Activated T-cell treated with anti-CD3 and anti-CD28 coated beads, Interleukin-2, amount 50 U/mL, for 72 hours (primary cell): ENCODE measurements around the gene OR2V1. TPM values are rescaled to one million over a fixed set of nuclear protein-coding genes. Genes with fewer than 3 reads are reported as not detected.
"Not testable (repeated sequence)": the region's sequence is repeated elsewhere in the genome, so short reads cannot be mapped to it uniquely, and the experiment has no call there.

Experiments used
- ATAC-seq, 2 donors: fragments of 150-1000 bp; cut with Tn5 transposase; replicated peaks in 1 of 2; 2 replicates each; pipeline ENCODE4 v1.10.0; 2021; ENCODE audit warnings: moderate library complexity in 2 of 2, mild to moderate bottlenecking in 1 of 2
- DNase-seq, 2 donors: peaks; one replicate each; pipeline ENCODE4 v3.0.0; 2021 to 2022; ENCODE audit warnings: mixed read lengths in 1 of 2
- H3K27ac Mint-ChIP-seq: one replicate; pipeline ENCODE4 v1.8.0; 2022; ENCODE audit warnings: mild to moderate bottlenecking, moderate library complexity, mixed read lengths
- H3K27me3 Mint-ChIP-seq: one replicate; pipeline ENCODE4 v1.8.0; 2022; ENCODE audit warnings: low read depth, mixed read lengths
- H3K36me3 Mint-ChIP-seq, 2 donors: one replicate each; pipeline ENCODE4 v1.8.0; 2022; ENCODE audit warnings: mixed read lengths in 2 of 2, mild to moderate bottlenecking in 1 of 2; ENCODE audit not compliant: insufficient read depth in 2 of 2
- H3K4me1 Mint-ChIP-seq: one replicate; pipeline ENCODE4 v1.8.0; 2022; ENCODE audit warnings: low read depth, mixed read lengths
- H3K4me3 Mint-ChIP-seq, 2 donors: one replicate each; pipeline ENCODE4 v1.8.0; 2022; ENCODE audit warnings: mild to moderate bottlenecking in 2 of 2, mixed read lengths in 2 of 2, moderate library complexity in 2 of 2
- H3K9me3 Mint-ChIP-seq, 2 donors: one replicate each; pipeline ENCODE4 v1.8.0; 2022; ENCODE audit warnings: mixed read lengths in 2 of 2
- total RNA-seq, 2 donors: library from RNA; stranded (reverse); gene quantifications; one replicate each; pipeline ENCODE4 v1.2.3, GENCODE V29; 2022

OR2V1 gene
- total RNA-seq, 2 donors from 2014 or later, result not detected

GRCh38 chr5:181151146-181151545 is 20.2 kb upstream of the OR2V1 start:
- no peak overlapping the region for H3K4me3 Mint-ChIP-seq
- H3K27ac Mint-ChIP-seq, result no peak overlapping the region
- H3K4me1 Mint-ChIP-seq, result peaks cover 33% of the 10 kb centered on the region
- DNase-seq (no peak), ATAC-seq (no peak)
- H3K27me3 Mint-ChIP-seq, result peaks cover 42% of the 10 kb centered on the region
- peaks cover 3 to 4% of the 10 kb centered on the region in 2 donors for H3K9me3 Mint-ChIP-seq
- H3K36me3 Mint-ChIP-seq, result peaks cover 0 to 2% of the 10 kb centered on the region in 2 donors

GRCh38 chr5:181149806-181150733 is 19.1 kb upstream of the OR2V1 start:
- Mint-ChIP-seq H3K9me3 (peaks cover 2 to 4% of the 10 kb centered on the region in 2 donors), H3K4me1 (peaks cover 25% of the 10 kb centered on the region), H3K27ac (no peak overlapping the region), H3K4me3 (no peak overlapping the region), H3K36me3 (peaks cover 1 to 2% of the 10 kb centered on the region in 2 donors), H3K27me3 (peaks cover 42% of the 10 kb centered on the region)
- no peak for DNase-seq
- no peak for ATAC-seq

DNA sequence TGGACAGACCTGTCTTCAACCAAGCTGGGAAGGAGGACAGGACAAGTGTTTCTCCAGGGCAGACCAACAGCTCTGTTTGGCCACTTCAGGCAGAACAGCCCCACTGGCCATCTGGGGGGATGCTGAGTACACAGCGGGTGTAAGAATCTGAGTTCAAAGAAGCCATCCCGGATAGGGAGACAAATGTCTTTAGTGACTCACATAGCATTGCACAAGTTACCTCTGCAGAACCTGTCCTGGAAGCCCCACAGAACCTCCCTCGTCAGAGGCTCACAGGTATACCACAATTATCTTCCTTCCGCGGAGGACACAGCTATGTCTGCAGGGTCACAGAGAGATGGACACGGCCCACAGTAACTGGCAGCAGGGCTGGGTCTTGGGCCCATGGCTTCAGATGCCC is 18.4 kb upstream of the OR2V1 start:
- ATAC-seq, result no peak

DNA sequence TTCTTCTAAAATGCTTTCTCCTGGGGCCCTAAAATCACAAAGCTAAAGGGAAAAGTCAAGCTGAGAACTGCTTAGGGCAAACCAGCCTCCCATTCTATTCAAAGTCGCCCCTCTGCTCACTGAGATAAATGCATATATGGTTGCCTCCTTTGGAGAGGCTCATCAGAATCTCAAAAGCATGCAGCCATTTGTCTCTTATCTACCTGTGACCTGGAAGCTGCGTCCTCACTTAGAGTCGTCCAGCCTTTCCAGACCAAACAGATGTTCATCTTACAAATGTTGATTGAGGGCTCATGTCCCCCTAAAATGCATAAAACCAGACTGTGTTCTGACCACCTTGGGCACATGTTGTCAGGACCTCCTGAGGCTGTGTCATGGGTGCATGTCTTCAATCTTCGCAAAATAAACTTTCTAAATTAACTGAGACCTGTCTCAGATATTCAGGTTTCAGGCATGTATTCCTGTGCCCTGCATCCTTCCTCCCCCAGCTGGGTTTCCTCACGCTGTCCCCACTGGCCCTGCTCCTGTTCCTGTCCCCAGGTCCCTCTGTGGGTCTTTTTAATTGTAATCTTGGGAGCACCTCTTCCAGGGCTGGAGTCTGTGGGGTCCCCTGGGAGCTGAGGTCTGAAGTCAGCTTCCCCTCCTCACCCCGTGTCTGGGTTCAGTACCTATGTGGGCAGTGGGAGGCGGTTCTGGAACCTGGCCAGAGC is 16.1 kb upstream of the OR2V1 start, which contains the start of gene OR2V2:
OR2V2 (plus strand) TSS at position 660 of the 710 bp plus-strand sequence. CDS start 7,357 bp downstream, outside the sequence.
- not testable (repeated sequence) for H3K4me3 Mint-ChIP-seq, H3K9me3 Mint-ChIP-seq, ATAC-seq, H3K36me3 Mint-ChIP-seq, DNase-seq, H3K27ac Mint-ChIP-seq, H3K4me1 Mint-ChIP-seq
- peaks cover 47% of the 10 kb centered on the region for H3K27me3 Mint-ChIP-seq

More for the DNA sequence above, 18.4 kb upstream of the OR2V1 start:
- peaks cover 18% of the 10 kb centered on the region for H3K4me1 Mint-ChIP-seq
- H3K4me3 Mint-ChIP-seq, result no peak overlapping the region
- H3K27me3 Mint-ChIP-seq, result peaks cover 42% of the 10 kb centered on the region
- H3K9me3 Mint-ChIP-seq, result peaks cover 0 to 2% of the 10 kb centered on the region in 2 donors
- H3K36me3 Mint-ChIP-seq, result peaks cover 0 to 2% of the 10 kb centered on the region in 2 donors
- no peak for DNase-seq
- H3K27ac Mint-ChIP-seq, result no peak overlapping the region

- Mint-ChIP-seq H3K27me3 (peaks cover 51% of the 10 kb centered on the region), H3K27ac (no peak overlapping the region), H3K9me3 (peaks cover 0 to 3% of the 10 kb centered on the region in 2 donors), H3K4me3 (no peak overlapping the region), H3K4me1 (no peaks in the 10 kb centered on the region), H3K36me3 (peaks cover 0 to 2% of the 10 kb centered on the region in 2 donors)
- no peak for DNase-seq
- ATAC-seq, result no peak
These were observed 14.2 kb upstream of the OR2V1 start for GRCh38 chr5:181145133-181145532.

DNA sequence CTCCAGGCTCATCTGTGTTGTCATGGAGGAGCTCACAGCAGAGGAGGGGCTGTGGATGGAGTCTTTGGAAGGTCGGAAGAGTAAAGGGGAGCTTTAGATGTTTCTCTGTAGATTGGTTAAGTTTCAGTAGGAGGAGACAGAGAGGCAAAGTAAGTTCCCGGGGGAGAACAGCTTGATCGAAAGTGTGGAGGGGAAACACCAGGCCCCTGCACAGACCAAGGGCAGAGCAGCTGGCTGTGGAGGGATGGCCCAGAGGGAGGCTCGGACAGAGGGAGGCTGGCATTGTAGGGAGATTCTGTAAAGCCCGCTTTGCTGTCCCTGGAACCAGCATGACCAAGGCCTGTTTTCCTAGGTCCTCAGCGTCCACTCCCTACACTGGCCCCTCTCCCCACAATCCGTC is 11.1 kb upstream of the OR2V1 start:
- Mint-ChIP-seq H3K4me1 (no peaks in the 10 kb centered on the region), H3K9me3 (peaks cover 3 to 4% of the 10 kb centered on the region in 2 donors), H3K36me3 (peaks cover 0 to 2% of the 10 kb centered on the region in 2 donors), H3K27me3 (peaks cover 30% of the 10 kb centered on the region), H3K4me3 (no peak overlapping the region), H3K27ac (no peak overlapping the region)
- ATAC-seq (no peak), DNase-seq (no peak)

GRCh38 chr5:181140766-181141165 is 9.8 kb upstream of the OR2V1 start:
- no peak overlapping the region for H3K4me3 Mint-ChIP-seq

DNA sequence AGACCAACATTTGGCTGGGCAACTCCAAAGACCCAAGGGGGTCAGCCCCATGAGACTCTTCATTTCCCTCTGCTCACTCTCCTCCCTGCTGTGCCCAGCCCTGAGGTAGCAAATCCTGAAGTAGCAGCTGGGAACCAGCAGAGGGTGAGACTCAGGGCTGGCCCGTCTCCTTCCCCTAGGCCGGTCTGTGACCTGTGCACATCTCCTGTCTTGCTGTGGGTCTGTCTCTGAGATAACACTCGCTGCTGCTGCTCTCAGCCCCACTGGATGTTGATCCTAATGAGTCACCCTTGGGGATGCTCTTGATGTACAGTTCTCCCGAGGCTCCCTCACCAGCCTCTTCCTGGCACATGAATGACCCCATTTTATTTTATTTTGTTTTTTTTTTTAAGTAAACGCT is 7.3 kb upstream of the OR2V1 start:
- Mint-ChIP-seq H3K9me3 (peaks cover 3 to 6% of the 10 kb centered on the region in 2 donors), H3K27me3 (peaks cover 35% of the 10 kb centered on the region), H3K36me3 (peaks cover 4% of the 10 kb centered on the region in 2 donors), H3K4me3 (no peak overlapping the region), H3K4me1 (no peaks in the 10 kb centered on the region), H3K27ac (no peak overlapping the region)
- ATAC-seq (no peak), DNase-seq (no peak)

More at GRCh38 chr5:181140766-181141165, 9.8 kb upstream of the OR2V1 start:
- H3K4me1 Mint-ChIP-seq, result no peaks in the 10 kb centered on the region
- peaks cover 3 to 4% of the 10 kb centered on the region in 2 donors for H3K9me3 Mint-ChIP-seq
- peaks cover 0 to 2% of the 10 kb centered on the region in 2 donors for H3K36me3 Mint-ChIP-seq
- no peak for ATAC-seq
- DNase-seq, result no peak
- peaks cover 30% of the 10 kb centered on the region for H3K27me3 Mint-ChIP-seq
- no peak overlapping the region for H3K27ac Mint-ChIP-seq

GRCh38 chr5:181136361-181136955 is 5.5 kb upstream of the OR2V1 start:
- H3K27me3 Mint-ChIP-seq, result peaks cover 42% of the 10 kb centered on the region
- H3K9me3 Mint-ChIP-seq, result peaks cover 3 to 6% of the 10 kb centered on the region in 2 donors
- DNase-seq (no peak), ATAC-seq (no peak)
- H3K4me1 Mint-ChIP-seq, result no peaks in the 10 kb centered on the region
- no peak overlapping the region for H3K4me3 Mint-ChIP-seq
- peaks cover 4% of the 10 kb centered on the region in 2 donors for H3K36me3 Mint-ChIP-seq
- no peak overlapping the region for H3K27ac Mint-ChIP-seq

DNA sequence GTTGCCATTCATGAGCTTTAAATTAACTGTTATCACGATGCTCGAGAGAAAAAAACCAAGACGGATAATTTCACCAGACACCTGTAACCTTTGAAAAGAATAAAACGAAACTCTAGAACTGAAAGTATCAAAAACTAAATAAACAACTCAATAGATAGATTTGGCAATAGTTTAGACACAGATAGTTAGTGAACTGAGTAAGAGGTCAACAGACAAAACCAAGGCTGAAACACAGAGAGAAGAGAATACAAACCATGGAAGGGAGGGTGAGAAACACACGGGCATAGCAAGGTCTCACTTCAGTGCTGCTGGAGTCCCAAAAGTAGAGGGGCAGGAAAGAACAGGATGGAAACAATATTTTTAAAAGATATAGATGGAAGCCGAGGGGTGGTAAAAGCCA is 3.3 kb upstream of the OR2V1 start:
- ATAC-seq (no peak), DNase-seq (no peak)
- no peaks in the 10 kb centered on the region for H3K4me1 Mint-ChIP-seq
- peaks cover 41% of the 10 kb centered on the region for H3K27me3 Mint-ChIP-seq
- peaks cover 0 to 6% of the 10 kb centered on the region in 2 donors for H3K9me3 Mint-ChIP-seq
- no peak overlapping the region for H3K4me3 Mint-ChIP-seq
- H3K27ac Mint-ChIP-seq, result no peak overlapping the region
- peaks cover 4% of the 10 kb centered on the region in 2 donors for H3K36me3 Mint-ChIP-seq

- Mint-ChIP-seq H3K4me3 (no peak overlapping the region), H3K9me3 (peaks cover 0 to 4% of the 10 kb centered on the region in 2 donors), H3K4me1 (no peaks in the 10 kb centered on the region), H3K36me3 (peaks cover 4% of the 10 kb centered on the region in 2 donors), H3K27me3 (peaks cover 42% of the 10 kb centered on the region), H3K27ac (no peak overlapping the region)
- DNase-seq (no peak), ATAC-seq (no peak)
These were observed 2.8 kb upstream of the OR2V1 start for GRCh38 chr5:181133610-181134231.

DNA sequence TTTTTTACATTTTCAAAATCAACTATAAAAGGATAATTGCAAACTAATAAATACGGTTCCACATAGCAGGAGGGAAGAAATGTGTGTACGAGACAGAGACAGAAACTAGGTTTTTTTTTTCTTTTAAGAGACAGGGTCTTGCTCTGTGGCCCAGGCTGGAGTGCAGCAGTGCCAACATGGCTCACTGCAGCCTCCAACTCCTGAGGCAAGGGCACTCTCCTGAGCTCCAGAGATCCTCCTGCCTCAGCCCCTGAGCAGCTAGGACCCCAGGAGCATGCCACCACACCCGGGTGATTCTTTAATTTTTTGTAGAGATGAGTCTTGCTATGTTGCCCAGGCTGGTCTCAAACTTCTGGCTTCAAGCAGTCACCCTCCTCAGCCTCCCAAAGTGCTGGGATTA is 2.1 kb upstream of the OR2V1 start:
- peaks cover 4% of the 10 kb centered on the region in 2 donors for H3K36me3 Mint-ChIP-seq
- DNase-seq (no peak), ATAC-seq (no peak)
- H3K4me1 Mint-ChIP-seq, result no peaks in the 10 kb centered on the region
- H3K9me3 Mint-ChIP-seq, result peaks cover 0 to 1% of the 10 kb centered on the region in 2 donors
- H3K27ac Mint-ChIP-seq, result no peak overlapping the region
- peaks cover 48% of the 10 kb centered on the region for H3K27me3 Mint-ChIP-seq
- no peak overlapping the region for H3K4me3 Mint-ChIP-seq
